Neuronal stem cell (in vitro differentiated cells): ENCODE results near the gene SPAAR.
A peak's percentile ranks its signal among the peaks of the same experiment; 100 is the strongest.

Experiments
- DNase-seq: peaks from one replicate; pipeline ENCODE4 v3.0.0-alpha.2; 2013; ENCODE audit warnings: low spot score
- H2AFZ ChIP-seq: one replicate; pipeline ENCODE4 v1.6.1; 2013; ENCODE audit warnings: mild to moderate bottlenecking, low read length, inconsistent platforms
- H2AK5ac ChIP-seq: 2 replicates; pipeline ENCODE4 v1.6.1; 2013; ENCODE audit warnings: low read depth, mild to moderate bottlenecking, inconsistent platforms, low read length, moderate library complexity, mixed read lengths
- H2BK120ac ChIP-seq: 2 replicates; pipeline ENCODE4 v1.6.1; 2013; ENCODE audit warnings: low read depth, mild to moderate bottlenecking, inconsistent platforms, low read length, moderate library complexity, mixed read lengths
- H2BK12ac ChIP-seq: one replicate; pipeline ENCODE4 v1.6.1; 2013; ENCODE audit warnings: low read length, inconsistent platforms
- H2BK15ac ChIP-seq: 2 replicates; pipeline ENCODE4 v1.6.1; 2013; ENCODE audit warnings: mild to moderate bottlenecking, low read length, inconsistent platforms, mixed read lengths
- H2BK5ac ChIP-seq: one replicate; pipeline ENCODE4 v1.6.1; 2013; ENCODE audit warnings: inconsistent platforms, mild to moderate bottlenecking, low read length, moderate library complexity
- H3K14ac ChIP-seq: one replicate; pipeline ENCODE4 v1.6.1; 2013; ENCODE audit warnings: low read length, inconsistent platforms
- H3K18ac ChIP-seq: 2 replicates; pipeline ENCODE4 v1.6.1; 2013; ENCODE audit warnings: low read length, inconsistent platforms
- H3K23ac ChIP-seq: 2 replicates; pipeline ENCODE4 v1.6.1; 2013; ENCODE audit warnings: low read depth, mild to moderate bottlenecking, mixed read lengths, low read length, inconsistent platforms; ENCODE audit not compliant: poor library complexity
- H3K27ac ChIP-seq: replicated peaks from 3 replicates; pipeline ENCODE4 v1.5.1; 2013; ENCODE audit warnings: low read length, inconsistent platforms
- H3K27me3 ChIP-seq, 3 experiments: 2 replicates each; pipeline ENCODE4 v1.6.1; 2013; ENCODE audit warnings: low read length in 3 of 3, mild to moderate bottlenecking in 2 of 3, inconsistent platforms in 1 of 3, low read depth in 1 of 3, mixed read lengths in 1 of 3, moderate library complexity in 1 of 3; ENCODE audit not compliant: control insufficient read depth in 3 of 3, insufficient read depth in 3 of 3
- H3K36me3 ChIP-seq, 2 donors: replicated peaks in 1 of 2; 2 replicates each; pipeline ENCODE4 v1.6.1; 2013; ENCODE audit warnings: low read length in 2 of 2; ENCODE audit not compliant: control insufficient read depth in 2 of 2, insufficient read depth in 2 of 2
- H3K4ac ChIP-seq: 2 replicates; pipeline ENCODE4 v1.6.1; 2013; ENCODE audit warnings: inconsistent platforms, mild to moderate bottlenecking, low read length, moderate library complexity
- H3K4me1 ChIP-seq, 2 donors: 1 replicate in 1 of 2; 2 replicates in 1 of 2; pipeline ENCODE4 v1.6.1; 2013; ENCODE audit warnings: low read length in 2 of 2, low read depth in 1 of 2; ENCODE audit not compliant: control insufficient read depth in 2 of 2, insufficient read depth in 1 of 2
- H3K4me2 ChIP-seq: one replicate; pipeline ENCODE4 v1.6.1; 2013; ENCODE audit warnings: mild to moderate bottlenecking, low read length, inconsistent platforms; ENCODE audit not compliant: insufficient read depth, poor library complexity, severe bottlenecking
- H3K4me3 ChIP-seq, 2 donors: 2 replicates each; pipeline ENCODE4 v1.5.1; 2013; ENCODE audit warnings: low read length in 2 of 2, mild to moderate bottlenecking in 2 of 2, inconsistent platforms in 1 of 2, moderate library complexity in 1 of 2
- H3K79me1 ChIP-seq: one replicate; pipeline ENCODE4 v1.6.1; 2013; ENCODE audit warnings: low read depth, mild to moderate bottlenecking, inconsistent platforms, low read length, moderate library complexity
- H3K9ac ChIP-seq: one replicate; pipeline ENCODE4 v1.6.1; 2013; ENCODE audit warnings: mild to moderate bottlenecking, low read depth, low read length, inconsistent platforms; ENCODE audit not compliant: poor library complexity
- H3K9me3 ChIP-seq, 2 donors: replicated peaks in 1 of 2; 2 replicates each; pipeline versions ENCODE3 to v1.6.1; 2013; ENCODE audit warnings: low read length in 2 of 2, mild to moderate bottlenecking in 2 of 2, inconsistent platforms in 1 of 2, low read depth in 1 of 2, mixed read lengths in 1 of 2, moderate library complexity in 1 of 2; ENCODE audit not compliant: control insufficient read depth in 2 of 2, insufficient read depth in 1 of 2
- H4K8ac ChIP-seq: one replicate; pipeline ENCODE4 v1.6.1; 2013; ENCODE audit warnings: low read depth, mild to moderate bottlenecking, inconsistent platforms, low read length, moderate library complexity
- H4K91ac ChIP-seq: one replicate; pipeline ENCODE4 v1.6.1; 2013; ENCODE audit warnings: low read length, low read depth, mild to moderate bottlenecking, inconsistent platforms; ENCODE audit not compliant: poor library complexity
- WGBS, 2 donors: extraction: QIAGEN DNeasy Blood & Tissue Kit; methylation state at CpG; one replicate each; pipeline ENCODE4 v1.1.7; 2013; ENCODE audit warnings: missing lambda C conversion rate in 2 of 2, mixed read lengths in 1 of 2; ENCODE audit not compliant: insufficient read length in 2 of 2, insufficient replicate concordance in 1 of 2; ENCODE audit errors: extremely low coverage in 2 of 2; 5-methylcytosine and 5-hydroxymethylcytosine counted together

Gene SPAAR

GRCh38 chr9:35899021-35899420 is 10.3 kb upstream of the SPAAR start:
- Histone ChIP-seq H3K23ac (no peak overlapping the region), H3K9ac (no peak overlapping the region), H3K18ac (no peak overlapping the region), H2AFZ (peak overlapping the region; percentile 8), H3K4me2 (no peak overlapping the region), H3K79me1 (no peaks in the 10 kb centered on the region), H4K91ac (no peak overlapping the region), H3K36me3 (no peaks in the 10 kb centered on the region), H3K27me3 (peaks cover 0 to 13% (median under 1%) of the 10 kb centered on the region in 3 experiments), H3K4ac (no peak overlapping the region), H2AK5ac (no peak overlapping the region), H2BK15ac (no peak overlapping the region), H4K8ac (no peak overlapping the region), H3K4me3 (no peak overlapping the region), H2BK12ac (no peak overlapping the region), H3K4me1 (no peaks in the 10 kb centered on the region), H2BK5ac (no peak overlapping the region), H3K9me3 (no peaks in the 10 kb centered on the region), H2BK120ac (no peak overlapping the region), H3K14ac (no peak overlapping the region), H3K27ac (no peak overlapping the region)
- no CpG with 5 or more reads among the region's 2 CpGs for WGBS, 2 donors
- no peak for DNase-seq

GRCh38 chr9:35903049-35903448 is 6.2 kb upstream of the SPAAR start:
- Histone ChIP-seq H3K27ac (no peak overlapping the region), H3K4ac (no peak overlapping the region), H4K8ac (no peak overlapping the region), H2AK5ac (no peak overlapping the region), H3K4me2 (no peak overlapping the region), H3K79me1 (no peaks in the 10 kb centered on the region), H3K4me3 (no peak overlapping the region), H3K18ac (no peak overlapping the region), H2BK120ac (no peak overlapping the region), H3K36me3 (no peaks in the 10 kb centered on the region), H3K9me3 (no peaks in the 10 kb centered on the region), H3K4me1 (peaks cover 15 to 32% of the 10 kb centered on the region in 2 donors), H3K14ac (no peak overlapping the region), H2BK5ac (no peak overlapping the region), H3K27me3 (peaks cover 0 to 3% (median 2%) of the 10 kb centered on the region in 3 experiments), H2BK12ac (no peak overlapping the region), H3K23ac (no peak overlapping the region), H2AFZ (peak overlapping the region; percentile 27), H4K91ac (no peak overlapping the region), H2BK15ac (no peak overlapping the region), H3K9ac (no peak overlapping the region)
- no peak for DNase-seq
- no CpG with 5 or more reads among the region's 3 CpGs for WGBS, 2 donors

- Histone ChIP-seq H4K8ac (no peak overlapping the region), H4K91ac (no peak overlapping the region), H3K4me3 (no peak overlapping the region), H2BK120ac (no peak overlapping the region), H3K27me3 (peaks cover 0 to 2% (median 0%) of the 10 kb centered on the region in 3 experiments), H3K36me3 (no peaks in the 10 kb centered on the region), H2BK5ac (peak overlapping the region; percentile 40), H3K79me1 (no peaks in the 10 kb centered on the region), H2BK15ac (peak overlapping the region; percentile 51), H3K18ac (peak overlapping the region; percentile 53), H3K4me1 (peaks cover 23 to 43% of the 10 kb centered on the region in 2 donors), H3K4me2 (no peak overlapping the region), H2BK12ac (no peak overlapping the region), H3K4ac (no peak overlapping the region), H3K9me3 (no peaks in the 10 kb centered on the region), H3K27ac (no peak overlapping the region), H3K14ac (no peak overlapping the region), H2AFZ (peak overlapping the region; percentile 54), H3K9ac (no peak overlapping the region), H3K23ac (no peak overlapping the region), H2AK5ac (peak overlapping the region; percentile 94)
- no peak for DNase-seq
- WGBS, 2 donors, result no CpG with 5 or more reads among the region's 8 CpGs
These were observed 5.0 kb upstream of the SPAAR start for GRCh38 chr9:35904338-35904737.

GRCh38 chr9:35905051-35905781 is 4.1 kb upstream of the SPAAR start:
- Histone ChIP-seq H3K79me1 (no peaks in the 10 kb centered on the region), H3K14ac (no peak overlapping the region), H2BK12ac (peak overlapping the region; percentile 77), H3K36me3 (no peaks in the 10 kb centered on the region), H3K4me3 (no peak overlapping the region), H3K4ac (no peak overlapping the region), H2BK15ac (peak overlapping the region; percentile 88), H4K91ac (no peak overlapping the region), H3K4me1 (peaks cover 23 to 50% of the 10 kb centered on the region in 2 donors), H3K9ac (no peak overlapping the region), H3K4me2 (no peak overlapping the region), H2AFZ (peak overlapping the region; percentile 54), H3K27ac (no peak overlapping the region), H2AK5ac (peak overlapping the region; percentile 95), H3K9me3 (no peaks in the 10 kb centered on the region), H4K8ac (peak overlapping the region; percentile 66), H2BK120ac (no peak overlapping the region), H3K18ac (peak overlapping the region; percentile 86), H3K27me3 (peaks cover 0 to 2% (median 0%) of the 10 kb centered on the region in 3 experiments), H3K23ac (peak overlapping the region; percentile 17), H2BK5ac (peak overlapping the region; percentile 40)
- no CpG with 5 or more reads among the region's 8 CpGs for WGBS, 2 donors
- no peak for DNase-seq
